Measurements from ENCODE around the gene KLF16.
"Not testable (repeated sequence)": the region's sequence is repeated elsewhere in the genome, so short reads cannot be mapped to it uniquely, and the experiment has no call there.

The KLF16 gene

GRCh38 chr19:1863328-1863637 lies at the start of gene KLF16:
TSS of gene KLF16 (minus strand) at chr19:1863579. CDS start at chr19:1863497, 82 bp downstream.
- Histone ChIP-seq H3K27ac (peak within 1 kb of the TSS; percentile 81 to 99 (median 94)), H3K4me3 (peak within 1 kb of the TSS; percentile 59 to 88 (median 80))

GRCh38 chr19:1912760-1913505 lies 49.6 kb upstream of the KLF16 start:
- peak overlapping the region in 1 of 21 experiments; percentile 49 for H3K27ac ChIP-seq

GRCh38 chr19:1911995-1912394 lies 48.6 kb upstream of the KLF16 start:
- H3K4me3 ChIP-seq: no peak overlapping the region
- peak overlapping the region in 2 of 21 experiments; percentile 25 to 49 for H3K27ac ChIP-seq

More at GRCh38 chr19:1912760-1913505, 49.6 kb upstream of the KLF16 start:
- no peak overlapping the region for H3K4me3 ChIP-seq

GRCh38 chr19:1911098-1911497 lies 47.7 kb upstream of the KLF16 start:
- Histone ChIP-seq H3K4me3 (no peak overlapping the region), H3K27ac (no peak overlapping the region)

GRCh38 chr19:1910177-1910576 lies 46.8 kb upstream of the KLF16 start:
- H3K27ac ChIP-seq: peak overlapping the region in 5 of 21 experiments; percentile 10 to 77 (median 52)
- H3K4me3 ChIP-seq: no peak overlapping the region

GRCh38 chr19:1909761-1910080 lies 46.3 kb upstream of the KLF16 start:
- Histone ChIP-seq H3K4me3 (no peak overlapping the region), H3K27ac (peak overlapping the region in 9 of 21 experiments; percentile 10 to 77 (median 52))

- Histone ChIP-seq H3K27ac (peak overlapping the region in 18 of 21 experiments; percentile 38 to 88 (median 74)), H3K4me3 (peak overlapping the region in 3 of 7 experiments; percentile 12 to 31 (median 28))
Measured at GRCh38 chr19:1908364-1908678, 44.9 kb upstream of the KLF16 start.

- Histone ChIP-seq H3K4me3 (peak overlapping the region in 3 of 7 experiments; percentile 12 to 31 (median 28)), H3K27ac (peak overlapping the region in 19 of 21 experiments; percentile 1 to 88 (median 72))
Measured at GRCh38 chr19:1907563-1908363, 44.4 kb upstream of the KLF16 start.

GRCh38 chr19:1906985-1907562 lies 43.7 kb upstream of the KLF16 start:
- Histone ChIP-seq H3K4me3 (peak overlapping the region in 1 of 7 experiments; percentile 31), H3K27ac (peak overlapping the region in 13 of 21 experiments; percentile 56 to 88 (median 76))

GRCh38 chr19:1905863-1906375 lies 42.5 kb upstream of the KLF16 start:
- Histone ChIP-seq H3K4me3 (peak overlapping the region; percentile 40 to 79 (median 60)), H3K27ac (peak overlapping the region; percentile 63 to 94 (median 87))

- H3K4me3 ChIP-seq: peak within 1 kb of the TSS; percentile 40 to 79 (median 60)
- H3K27ac ChIP-seq: peak within 1 kb of the TSS; percentile 63 to 94 (median 87)
Measured at GRCh38 chr19:1905110-1905862, 41.9 kb upstream of the KLF16 start, which contains the start of the genes ADAT3 and SCAMP4. TSS of gene ADAT3 (plus strand) at chr19:1905399. CDS start at chr19:1912048, 6,649 bp downstream. TSS of gene SCAMP4 (plus strand) at chr19:1905399. CDS start at chr19:1915020, 9,621 bp downstream.

GRCh38 chr19:1904860-1905109 lies 41.4 kb upstream of the KLF16 start:
- peak overlapping the region in 20 of 21 experiments; percentile 31 to 94 (median 87) for H3K27ac ChIP-seq
- H3K4me3 ChIP-seq: peak overlapping the region in 5 of 7 experiments; percentile 59 to 79 (median 69)

GRCh38 chr19:1902923-1903322 lies 39.5 kb upstream of the KLF16 start:
- Histone ChIP-seq H3K4me3 (no peak overlapping the region), H3K27ac (peak overlapping the region in 11 of 21 experiments; percentile 24 to 85 (median 59))

- H3K27ac ChIP-seq: peak overlapping the region in 17 of 21 experiments; percentile 22 to 77 (median 57)
Measured at GRCh38 chr19:1901940-1902404, 38.6 kb upstream of the KLF16 start.

GRCh38 chr19:1896508-1896907 lies 33.1 kb upstream of the KLF16 start:
- peak overlapping the region in 13 of 21 experiments; percentile 1 to 83 (median 67) for H3K27ac ChIP-seq
- H3K4me3 ChIP-seq: no peak overlapping the region

More at GRCh38 chr19:1901940-1902404, 38.6 kb upstream of the KLF16 start:
- no peak overlapping the region for H3K4me3 ChIP-seq

GRCh38 chr19:1893791-1894190 lies 30.4 kb upstream of the KLF16 start:
- H3K4me3 ChIP-seq: no peak overlapping the region
- H3K27ac ChIP-seq: no peak overlapping the region

GRCh38 chr19:1889907-1890306 lies 26.5 kb upstream of the KLF16 start:
- no peak overlapping the region for H3K4me3 ChIP-seq
- H3K27ac ChIP-seq: no peak overlapping the region

GRCh38 chr19:1888385-1888784 lies 25.0 kb upstream of the KLF16 start:
- H3K27ac ChIP-seq: no peak overlapping the region
- no peak overlapping the region for H3K4me3 ChIP-seq

- H3K27ac ChIP-seq, H3K4me3 ChIP-seq: not testable (repeated sequence)
Measured at GRCh38 chr19:1886360-1886759, 23.0 kb upstream of the KLF16 start.

Measured in skin epidermis (tissue), 12 donors.